AG09309 (cell line): ENCODE results near the gene GYG2.
"Not testable (repeated sequence)": the region's sequence is repeated elsewhere in the genome, so short reads cannot be mapped to it uniquely, and the experiment has no call there.

Experiments used
- DNase-seq: peaks from one replicate; pipeline ENCODE4 v3.0.0-alpha.2; 2010; ENCODE audit warnings: low read depth
- H3K4me3 ChIP-seq: 2 replicates; pipeline ENCODE4 v1.5.1; 2011; ENCODE audit warnings: mild to moderate bottlenecking, low read depth, low read length, moderate library complexity; ENCODE audit not compliant: control insufficient read depth
- TF ChIP-seq, protein P1 (sequence below): IDR thresholded peaks from 2 replicates; pipeline ENCODE4 v1.5.1; 2011; ENCODE audit warnings: mild to moderate bottlenecking, low read depth, low read length, inconsistent platforms; ENCODE audit not compliant: insufficient read depth, control insufficient read depth; ENCODE audit errors: missing control alignments

Gene GYG2

DNA sequence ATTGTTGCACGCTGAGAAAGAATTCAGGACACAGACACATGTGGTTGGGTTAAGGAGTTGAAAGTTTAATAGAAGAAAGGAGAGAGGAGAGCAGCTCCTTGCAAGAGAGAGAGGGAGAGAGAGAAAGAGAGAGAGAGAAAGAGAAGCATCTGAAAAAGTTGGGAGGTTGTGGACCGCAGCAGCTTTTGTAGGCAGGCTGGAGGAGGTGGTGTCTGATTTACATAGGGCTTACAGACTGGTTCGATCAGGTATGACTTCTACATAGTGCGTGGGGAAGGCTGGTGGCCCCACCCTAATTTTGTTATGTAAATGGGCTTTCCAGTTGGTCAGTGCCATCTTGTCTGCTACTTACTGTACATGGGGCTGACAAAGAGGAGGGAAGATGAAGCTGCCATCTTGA is 27.5 kb upstream of the GYG2 start:
- H3K4me3 ChIP-seq: no peak overlapping the region
- TF ChIP-seq, protein P1, sequence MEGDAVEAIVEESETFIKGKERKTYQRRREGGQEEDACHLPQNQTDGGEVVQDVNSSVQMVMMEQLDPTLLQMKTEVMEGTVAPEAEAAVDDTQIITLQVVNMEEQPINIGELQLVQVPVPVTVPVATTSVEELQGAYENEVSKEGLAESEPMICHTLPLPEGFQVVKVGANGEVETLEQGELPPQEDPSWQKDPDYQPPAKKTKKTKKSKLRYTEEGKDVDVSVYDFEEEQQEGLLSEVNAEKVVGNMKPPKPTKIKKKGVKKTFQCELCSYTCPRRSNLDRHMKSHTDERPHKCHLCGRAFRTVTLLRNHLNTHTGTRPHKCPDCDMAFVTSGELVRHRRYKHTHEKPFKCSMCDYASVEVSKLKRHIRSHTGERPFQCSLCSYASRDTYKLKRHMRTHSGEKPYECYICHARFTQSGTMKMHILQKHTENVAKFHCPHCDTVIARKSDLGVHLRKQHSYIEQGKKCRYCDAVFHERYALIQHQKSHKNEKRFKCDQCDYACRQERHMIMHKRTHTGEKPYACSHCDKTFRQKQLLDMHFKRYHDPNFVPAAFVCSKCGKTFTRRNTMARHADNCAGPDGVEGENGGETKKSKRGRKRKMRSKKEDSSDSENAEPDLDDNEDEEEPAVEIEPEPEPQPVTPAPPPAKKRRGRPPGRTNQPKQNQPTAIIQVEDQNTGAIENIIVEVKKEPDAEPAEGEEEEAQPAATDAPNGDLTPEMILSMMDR: no peak
- no peak for DNase-seq

- H3K4me3 ChIP-seq: not testable (repeated sequence)
- DNase-seq: peak; percentile 11
Measured at GRCh38 chrX:2802376-2803090, 26.2 kb upstream of the GYG2 start.

GRCh38 chrX:2803486-2803885 is 25.2 kb upstream of the GYG2 start:
- not testable (repeated sequence) for H3K4me3 ChIP-seq, DNase-seq

GRCh38 chrX:2804106-2804843 is 24.5 kb upstream of the GYG2 start:
- not testable (repeated sequence) for DNase-seq, H3K4me3 ChIP-seq

GRCh38 chrX:2804858-2805257 is 23.9 kb upstream of the GYG2 start:
- DNase-seq: peak; percentile 21

GRCh38 chrX:2811271-2811670 is 17.5 kb upstream of the GYG2 start:
- TF ChIP-seq, protein P1: no peak
- no peak for DNase-seq
- H3K4me3 ChIP-seq: no peak overlapping the region

More at GRCh38 chrX:2804858-2805257, 23.9 kb upstream of the GYG2 start:
- not testable (repeated sequence) for H3K4me3 ChIP-seq

DNA sequence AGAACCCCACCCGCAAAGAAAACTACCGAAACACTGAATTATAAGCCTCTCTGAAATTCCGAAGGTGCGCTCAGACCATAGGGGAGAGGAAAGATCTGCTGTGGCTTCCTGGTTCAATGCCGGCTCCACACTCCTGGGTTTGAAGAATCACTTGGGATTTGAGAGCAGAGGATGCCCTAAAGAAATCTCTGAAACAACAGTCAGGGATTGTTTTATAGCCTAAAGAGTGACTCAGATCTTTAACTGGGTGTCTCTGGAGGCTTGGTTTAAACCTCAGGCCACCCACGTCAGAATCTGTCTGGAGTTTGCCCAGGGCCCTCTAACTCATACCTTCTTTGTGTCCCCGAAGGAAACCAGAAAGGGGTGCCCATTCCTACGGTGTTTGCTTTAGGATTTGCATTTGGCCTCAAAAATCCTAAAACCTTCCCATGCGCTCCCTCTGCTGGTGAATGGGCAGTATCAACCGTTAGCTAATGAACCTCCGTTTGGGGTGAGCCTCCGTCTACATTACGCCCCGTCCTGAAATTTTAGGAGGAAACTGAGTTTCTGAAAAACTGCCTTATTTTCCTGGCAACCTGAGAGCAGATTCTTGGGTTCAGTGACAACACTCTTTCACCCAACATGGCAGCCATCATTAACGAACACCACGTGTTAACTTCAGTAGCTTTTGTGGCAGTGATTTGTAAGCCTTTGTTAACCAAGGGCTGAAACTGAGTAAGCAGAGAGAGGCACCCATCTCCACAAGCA is 16.4 kb upstream of the GYG2 start:
- not testable (repeated sequence) for H3K4me3 ChIP-seq
- DNase-seq: peak; percentile 11

DNA sequence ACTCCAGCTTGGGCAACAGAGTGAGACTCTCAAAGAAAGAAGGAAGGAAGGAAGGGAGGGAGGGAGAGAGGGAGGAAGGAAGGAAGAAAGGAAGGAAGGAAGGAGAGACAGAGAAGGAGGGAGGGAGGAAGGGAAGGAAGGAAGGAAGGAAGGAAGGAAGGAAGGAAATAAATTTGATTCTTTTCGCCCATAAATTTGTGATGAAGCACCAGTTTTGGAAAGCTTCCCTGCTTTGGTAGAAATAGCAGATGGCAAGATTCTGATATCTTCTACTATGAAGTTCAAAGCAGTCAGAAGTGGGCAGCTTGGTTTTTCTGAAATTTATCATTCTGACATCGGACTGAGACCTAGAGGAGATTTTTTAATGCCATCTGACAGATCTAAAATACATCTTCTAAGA is 11.7 kb upstream of the GYG2 start:
- TF ChIP-seq, protein P1: no peak
- no peak for DNase-seq
- no peak overlapping the region for H3K4me3 ChIP-seq

More for the DNA sequence above, 16.4 kb upstream of the GYG2 start:
- TF ChIP-seq, protein P1: peak; percentile 68
